Body of pancreas (tissue), 4 donors: ENCODE results near the gene RSPH1.

ENCODE experiments used
- POLR2A ChIP-seq, 3 donors: fragments of 450-650 bp; IDR thresholded peaks; one replicate each; pipeline ENCODE4 v1.6.1; 2016; ENCODE audit warnings: antibody characterized with exemption in 3 of 3, mild to moderate bottlenecking in 2 of 3
- TF ChIP-seq, protein P1 (sequence below), 7 experiments: fragments of 450-650 bp in 4 of 7; fragments of 200-600 bp in 3 of 7; sonication (generic) in 3 of 7; IDR thresholded peaks; one replicate each; pipeline ENCODE4 v1.5.1; 2016 to 2019; ENCODE audit warnings: antibody characterized with exemption in 7 of 7

DNA sequence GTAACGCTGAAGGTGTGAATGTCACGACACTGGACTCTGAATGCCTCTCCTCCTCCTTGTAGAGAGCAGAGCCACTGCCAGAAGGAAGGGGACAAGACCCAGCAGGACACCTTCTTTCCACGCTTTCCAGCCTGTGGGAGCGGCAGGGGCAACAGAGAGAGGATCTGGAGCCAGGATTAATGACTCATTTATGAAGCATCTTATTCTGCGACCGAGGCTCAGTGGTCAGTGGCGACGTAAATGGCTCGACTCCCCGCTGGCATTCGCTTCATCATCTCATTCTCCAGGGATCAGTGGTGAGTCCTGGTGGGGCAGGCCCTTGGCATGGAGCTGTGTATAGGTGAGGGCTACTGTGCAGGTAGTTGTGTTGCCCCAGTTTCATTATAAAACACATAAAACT lies 22.2 kb upstream of the RSPH1 start:
- TF ChIP-seq, protein P1, sequence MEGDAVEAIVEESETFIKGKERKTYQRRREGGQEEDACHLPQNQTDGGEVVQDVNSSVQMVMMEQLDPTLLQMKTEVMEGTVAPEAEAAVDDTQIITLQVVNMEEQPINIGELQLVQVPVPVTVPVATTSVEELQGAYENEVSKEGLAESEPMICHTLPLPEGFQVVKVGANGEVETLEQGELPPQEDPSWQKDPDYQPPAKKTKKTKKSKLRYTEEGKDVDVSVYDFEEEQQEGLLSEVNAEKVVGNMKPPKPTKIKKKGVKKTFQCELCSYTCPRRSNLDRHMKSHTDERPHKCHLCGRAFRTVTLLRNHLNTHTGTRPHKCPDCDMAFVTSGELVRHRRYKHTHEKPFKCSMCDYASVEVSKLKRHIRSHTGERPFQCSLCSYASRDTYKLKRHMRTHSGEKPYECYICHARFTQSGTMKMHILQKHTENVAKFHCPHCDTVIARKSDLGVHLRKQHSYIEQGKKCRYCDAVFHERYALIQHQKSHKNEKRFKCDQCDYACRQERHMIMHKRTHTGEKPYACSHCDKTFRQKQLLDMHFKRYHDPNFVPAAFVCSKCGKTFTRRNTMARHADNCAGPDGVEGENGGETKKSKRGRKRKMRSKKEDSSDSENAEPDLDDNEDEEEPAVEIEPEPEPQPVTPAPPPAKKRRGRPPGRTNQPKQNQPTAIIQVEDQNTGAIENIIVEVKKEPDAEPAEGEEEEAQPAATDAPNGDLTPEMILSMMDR (IDR thresholded peaks at IDR 0.05), result no peak
- no peak for TF ChIP-seq POLR2A (IDR thresholded peaks at IDR 0.05)
